GM19438 (cell line): ENCODE data around the gene MAP2K2.
"Not testable (repeated sequence)": the region's sequence is repeated elsewhere in the genome, so short reads cannot be mapped to it uniquely, and the experiment has no call there.

Experiments used
- ATAC-seq: cut with Tn5 transposase; IDR thresholded peaks from one replicate; pipeline ENCODE4 v1.9.1; 2021; ENCODE audit warnings: low read depth; ENCODE audit not compliant: unreplicated experiment

The MAP2K2 gene

GRCh38 chr19:4134351-4134750 is 10.4 kb upstream of the MAP2K2 start:
- ATAC-seq, result no peak

- ATAC-seq, result no peak
These were observed 7.0 kb upstream of the MAP2K2 start for GRCh38 chr19:4130744-4131438.

- ATAC-seq, result not testable (repeated sequence)
These were observed 5.1 kb upstream of the MAP2K2 start for GRCh38 chr19:4129050-4129449.

GRCh38 chr19:4127322-4127721 is 3.4 kb upstream of the MAP2K2 start:
- ATAC-seq, result not testable (repeated sequence)

- ATAC-seq, result no peak
These were observed 716 bp upstream of the MAP2K2 start for GRCh38 chr19:4124638-4125037.

- no peak for ATAC-seq
These were observed 1.4 kb downstream of the MAP2K2 start for GRCh38 chr19:4122480-4122879.

- no peak for ATAC-seq
These were observed 2.1 kb downstream of the MAP2K2 start for GRCh38 chr19:4121815-4122214.

GRCh38 chr19:4121273-4121612 is 2.7 kb downstream of the MAP2K2 start:
- ATAC-seq, result no peak

- ATAC-seq, result no peak
These were observed 3.2 kb downstream of the MAP2K2 start for GRCh38 chr19:4120559-4121272.

GRCh38 chr19:4119763-4120162 is 4.2 kb downstream of the MAP2K2 start:
- no peak for ATAC-seq

GRCh38 chr19:4115818-4116385 is 8.0 kb downstream of the MAP2K2 start:
- ATAC-seq, result no peak

- no peak for ATAC-seq
These were observed 8.7 kb downstream of the MAP2K2 start for GRCh38 chr19:4115050-4115817.

- ATAC-seq, result no peak
These were observed 9.7 kb downstream of the MAP2K2 start for GRCh38 chr19:4114181-4114580.

GRCh38 chr19:4113398-4114088 is 10.4 kb downstream of the MAP2K2 start:
- no peak for ATAC-seq

- ATAC-seq, result no peak
These were observed 11.6 kb downstream of the MAP2K2 start for GRCh38 chr19:4112367-4112766.

GRCh38 chr19:4109626-4109945 is 14.3 kb downstream of the MAP2K2 start:
- ATAC-seq, result no peak

GRCh38 chr19:4108767-4109625 is 14.9 kb downstream of the MAP2K2 start:
- ATAC-seq, result peak; percentile 72

- ATAC-seq, result no peak
These were observed 20.9 kb downstream of the MAP2K2 start for GRCh38 chr19:4103080-4103433.

GRCh38 chr19:4102339-4103079 is 21.4 kb downstream of the MAP2K2 start:
- ATAC-seq, result no peak

- ATAC-seq, result no peak
These were observed 22.5 kb downstream of the MAP2K2 start for GRCh38 chr19:4101496-4101770.
